IMR-90 (cell line): ENCODE results near the gene EIF4A3. TPM values are rescaled to one million over a fixed set of nuclear protein-coding genes. Genes with fewer than 3 reads are reported as not detected.

Source experiments
- ATAC-seq: fragments of 200-7000 bp; cut with Tn5 transposase; 2 replicates; pipeline ENCODE4 v1.9.1; 2020; ENCODE audit warnings: low read depth, mild to moderate bottlenecking, moderate library complexity
- BruUV-seq: library from RNA; stranded (reverse); fragments of 400-500 nt; replicated peaks from 2 replicates; lab custom pipeline; 2021; lab: Mats Ljungman, UMichigan
- CTCF ChIA-PET: fragments of 300-600 bp; formaldehyde crosslinking; extraction: SDS; loops from one replicate; lab custom pipeline; 2021; ENCODE audit warnings: antibody characterized with exemption; lab: Yijun Ruan, JAX
- POLR2A ChIA-PET: fragments of 300-600 bp; sonication (Branson Sonifier 250); formaldehyde crosslinking; loops from one replicate; lab custom pipeline; 2022; ENCODE audit warnings: antibody characterized with exemption; ENCODE audit not compliant: unreplicated experiment; lab: Charles Lee
- DNase-seq: peaks from one replicate; pipeline ENCODE4 v3.0.0; 2013
- H2AFZ ChIP-seq: replicated peaks from 2 replicates; pipeline ENCODE3; 2013; ENCODE audit warnings: low read length, mild to moderate bottlenecking; ENCODE audit not compliant: poor library complexity
- H2AK5ac ChIP-seq: 2 replicates; pipeline ENCODE4 v1.6.1; 2013; ENCODE audit warnings: low read depth, low read length, inconsistent platforms
- H2AK9ac ChIP-seq: replicated peaks from 2 replicates; pipeline ENCODE3; 2013; ENCODE audit warnings: mild to moderate bottlenecking, low read depth, low read length, moderate library complexity; ENCODE audit not compliant: poor library complexity
- H2BK120ac ChIP-seq: 2 replicates; pipeline ENCODE4 v1.6.1; 2013; ENCODE audit warnings: low read depth, low read length, inconsistent platforms
- H2BK15ac ChIP-seq: 3 replicates; pipeline ENCODE4 v1.6.1; 2013; ENCODE audit warnings: low read depth, low read length, inconsistent platforms
- H2BK20ac ChIP-seq: 2 replicates; pipeline ENCODE4 v1.6.1; 2013; ENCODE audit warnings: low read depth, mild to moderate bottlenecking, inconsistent platforms, low read length, moderate library complexity
- H2BK5ac ChIP-seq: 2 replicates; pipeline ENCODE4 v1.6.1; 2013; ENCODE audit warnings: mild to moderate bottlenecking, low read depth, low read length, inconsistent platforms; ENCODE audit not compliant: poor library complexity, severe bottlenecking
- H3K14ac ChIP-seq: replicated peaks from 2 replicates; pipeline ENCODE4 v1.6.1; 2013; ENCODE audit warnings: low read depth, low read length, inconsistent platforms
- H3K18ac ChIP-seq: 2 replicates; pipeline ENCODE4 v1.6.1; 2013; ENCODE audit warnings: low read depth, low read length, control low read depth
- H3K23ac ChIP-seq: 2 replicates; pipeline ENCODE4 v1.6.1; 2013; ENCODE audit warnings: low read depth, low read length, inconsistent platforms
- H3K27ac ChIP-seq: 2 replicates; pipeline ENCODE4 v1.5.1; 2013; ENCODE audit warnings: mild to moderate bottlenecking, control low read depth, low read length; ENCODE audit not compliant: insufficient read depth
- H3K27me3 ChIP-seq: 2 replicates; pipeline ENCODE4 v1.6.1; 2013; ENCODE audit warnings: low read length; ENCODE audit not compliant: control insufficient read depth, insufficient read depth
- H3K36me3 ChIP-seq: 2 replicates; pipeline ENCODE4 v1.6.1; 2013; ENCODE audit warnings: low read length, mixed read lengths; ENCODE audit not compliant: control insufficient read depth, insufficient read depth
- H3K4ac ChIP-seq: 2 replicates; pipeline ENCODE4 v1.6.1; 2013; ENCODE audit warnings: low read depth, low read length, inconsistent platforms
- H3K4me1 ChIP-seq: 2 replicates; pipeline ENCODE4 v1.6.1; 2013; ENCODE audit warnings: low read length, mixed read lengths; ENCODE audit not compliant: control insufficient read depth, insufficient read depth
- H3K4me2 ChIP-seq: 2 replicates; pipeline ENCODE4 v1.6.1; 2013; ENCODE audit warnings: low read depth, mild to moderate bottlenecking, control low read depth, low read length, moderate library complexity
- H3K4me3 ChIP-seq: 2 replicates; pipeline ENCODE4 v1.5.1; 2013; ENCODE audit warnings: low read depth, mild to moderate bottlenecking, control low read depth, low read length, moderate library complexity; ENCODE audit not compliant: insufficient read depth
- H3K56ac ChIP-seq: 2 replicates; pipeline ENCODE4 v1.6.1; 2013; ENCODE audit warnings: low read length, inconsistent platforms; ENCODE audit not compliant: insufficient read depth; ENCODE audit errors: extremely low read depth
- H3K79me1 ChIP-seq, 2 experiments: 2 replicates each; pipeline ENCODE4 v1.6.1; 2013; ENCODE audit warnings: low read length in 2 of 2, inconsistent platforms in 1 of 2, low read depth in 1 of 2
- H3K9ac ChIP-seq: 2 replicates; pipeline ENCODE4 v1.6.1; 2013; ENCODE audit warnings: low read depth, low read length, control low read depth
- H3K9me1 ChIP-seq: 2 replicates; pipeline ENCODE4 v1.6.1; 2013; ENCODE audit warnings: low read length, inconsistent platforms; ENCODE audit not compliant: insufficient read depth
- H3K9me3 ChIP-seq: 2 replicates; pipeline ENCODE4 v1.6.1; 2013; ENCODE audit warnings: low read length; ENCODE audit not compliant: control insufficient read depth, insufficient read depth
- H4K20me1 ChIP-seq: 2 replicates; pipeline ENCODE4 v1.6.1; 2013; ENCODE audit warnings: low read length, inconsistent platforms; ENCODE audit not compliant: insufficient read depth
- H4K5ac ChIP-seq: 2 replicates; pipeline ENCODE4 v1.6.1; 2013; ENCODE audit warnings: mild to moderate bottlenecking, low read depth, low read length, control low read depth
- H4K8ac ChIP-seq, 2 experiments: 2 replicates each; pipeline ENCODE4 v1.6.1; 2013; ENCODE audit warnings: low read depth in 2 of 2, low read length in 2 of 2, control low read depth in 1 of 2, inconsistent platforms in 1 of 2
- H4K91ac ChIP-seq: 2 replicates; pipeline ENCODE4 v1.6.1; 2013; ENCODE audit warnings: low read depth, low read length, inconsistent platforms; ENCODE audit not compliant: insufficient read depth
- MAFK ChIP-seq: IDR thresholded peaks from 2 replicates; pipeline ENCODE4 v1.6.1; 2012; ENCODE audit warnings: low read depth, low read length, improper control_type of control experiment
- POLR2A ChIP-seq: IDR thresholded peaks from 2 replicates; pipeline ENCODE4 v1.6.1; 2012; ENCODE audit warnings: mild to moderate bottlenecking, low read depth, low read length
- WGBS, 2 experiments: methylation state at CpG; one replicate each; pipeline versions ENCODE4 v1.1.5 to v1.1.7; 2013; ENCODE audit warnings: missing lambda C conversion rate in 2 of 2; ENCODE audit not compliant: insufficient read length in 1 of 2; ENCODE audit errors: extremely low coverage in 2 of 2; 5-methylcytosine and 5-hydroxymethylcytosine counted together
- dilution Hi-C: fragments of 300-500 bp; cut with HindIII; formaldehyde crosslinking; loops from one replicate; pipeline ENCODE4 v1.14.3; 2018; ENCODE audit warnings: low sequenced_read_pairs; ENCODE audit not compliant: unreplicated experiment
- in situ Hi-C: fragments of 300-500 bp; cut with MboI; formaldehyde crosslinking; loops from 3 replicates; pipeline ENCODE4 v1.14.3; 2019; ENCODE audit warnings: low sequenced_read_pairs, inconsistent platforms, mixed read lengths
- intact Hi-C: fragments of 100-400 bp; cut with micrococcal nuclease; formaldehyde crosslinking; loops from 2 replicates; pipeline ENCODE4 v1.10.0; 2022
- polyA plus RNA-seq, 3 experiments: library from polyadenylated mRNA; depleted of rRNA; stranded (reverse); fragments of >200 nt; gene quantifications; 2 replicates each; pipeline ENCODE4 v1.2.3, GENCODE V29; 2012; ENCODE audit warnings: low replicate concordance in 1 of 3
- total RNA-seq: library from RNA; depleted of rRNA; stranded (reverse); fragments of >200 nt; gene quantifications from 2 replicates; pipeline ENCODE4 v1.2.3, GENCODE V29; 2012

Gene EIF4A3
- total and polyA plus RNA-seq, 2 of the 4 experiments (the other 2 are of a cell fraction) = 85.3 to 97.1 TPM

DNA sequence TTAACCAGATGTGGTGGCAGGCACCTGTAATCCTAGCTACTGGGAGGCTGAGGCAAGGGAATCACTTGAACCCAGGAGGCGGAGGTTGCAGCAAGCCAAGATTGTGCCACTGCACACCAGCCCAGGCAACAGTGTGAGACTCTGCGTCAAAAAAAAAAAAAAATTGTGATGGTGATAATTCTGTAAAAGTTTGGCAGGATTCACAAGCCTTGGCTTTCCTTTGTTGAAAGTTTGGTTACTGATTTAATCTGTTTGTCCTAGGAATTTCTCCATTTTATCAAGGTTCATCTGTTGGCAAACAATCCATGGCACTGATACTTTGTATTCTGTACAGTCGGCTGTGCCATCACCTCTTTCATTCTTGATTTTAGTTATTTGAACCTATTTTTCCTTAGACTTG is 15.9 kb downstream of the EIF4A3 start:
- H3K27ac ChIP-seq = no peak overlapping the region
- no peak for ATAC-seq
- in situ Hi-C loops (no loop called here), dilution Hi-C loops (no loop called here), intact Hi-C loops (no loop called here)
- TF ChIP-seq MAFK (no peak), POLR2A (peak; percentile 34; the same call in 1 of the 2 replicates)
- no peak overlapping the region for H3K9ac ChIP-seq
- H4K91ac ChIP-seq = no peak overlapping the region
- no peak overlapping the region for H4K5ac ChIP-seq
- no peak overlapping the region for H2AK9ac ChIP-seq
- H2BK20ac ChIP-seq = no peak overlapping the region
- no peak overlapping the region for H4K8ac ChIP-seq
- no peaks in the 10 kb centered on the region for H4K20me1 ChIP-seq
- H3K4me1 ChIP-seq = peaks cover 2% of the 10 kb centered on the region; the same call in 1 of the 2 replicates
- no peak overlapping the region for H2BK15ac ChIP-seq
- H3K27me3 ChIP-seq = 0 out of 2 replicates have a peak, but pooled peaks cover 2% of the 10 kb centered on the region
- BruUV-seq = no TSS peak
- CTCF ChIA-PET = no interaction called here
- no peak overlapping the region for H2AFZ ChIP-seq
- WGBS, 2 experiments = no CpG with 5 or more reads among the region's 3 CpGs
- H3K4me2 ChIP-seq = no peak overlapping the region
- no peak overlapping the region for H3K23ac ChIP-seq
- no peak overlapping the region for H3K14ac ChIP-seq
- H3K79me1 ChIP-seq = no peaks in the 10 kb centered on the region
- peaks cover 4% of the 10 kb centered on the region; the same call in 1 of the 2 replicates for H3K9me1 ChIP-seq
- DNase-seq = no peak
- H2BK120ac ChIP-seq = no peak overlapping the region
- H3K36me3 ChIP-seq = peaks cover 24% of the 10 kb centered on the region
- no peak overlapping the region for H2AK5ac ChIP-seq
- H3K4ac ChIP-seq = no peak overlapping the region
- POLR2A ChIA-PET = no interaction called here
- H3K18ac ChIP-seq = no peak overlapping the region
- no peaks in the 10 kb centered on the region for H3K9me3 ChIP-seq
- no peak overlapping the region for H2BK5ac ChIP-seq
- no peak overlapping the region for H3K4me3 ChIP-seq
- H3K56ac ChIP-seq = no peak overlapping the region
